K562 (cell line): ENCODE data around the gene FAM174C. TPM values are rescaled to one million over a fixed set of nuclear protein-coding genes. Genes with fewer than 3 reads are reported as not detected.

Source experiments
- ARNT ChIP-seq, 2 experiments: fragments of 450-650 bp; IDR thresholded peaks; 2 replicates each; pipeline ENCODE4 v1.6.1; 2016; ENCODE audit warnings: mild to moderate bottlenecking in 1 of 2
- EHMT2 ChIP-seq: fragments of 450-650 bp; IDR thresholded peaks from 2 replicates; pipeline ENCODE4 v1.6.1; 2018; ENCODE audit warnings: antibody characterized with exemption
- FOXA3 ChIP-seq, 2 experiments: fragments of 450-650 bp in 1 of 2; sonication (generic) in 1 of 2; formaldehyde crosslinking; IDR thresholded peaks in 1 of 2; conservative IDR thresholded peaks in 1 of 2; 2 replicates each; pipeline versions ENCODE4 v1.4.0 to v1.8.0; 2020 to 2022; ENCODE audit warnings: mild to moderate bottlenecking in 2 of 2, missing genetic modification reagents in 1 of 2
- GTF2E2 ChIP-seq: fragments of 200-800 bp; sonication (Bioruptor generic); IDR thresholded peaks from 2 replicates; pipeline ENCODE4 v1.6.1; 2016; ENCODE audit warnings: missing genetic modification characterization, missing compliant biosample characterization
- HIVEP1 ChIP-seq: fragments of 250-450 bp; sonication (Bioruptor Pico); IDR thresholded peaks from 2 replicates; pipeline ENCODE4 v1.4.0; 2020; ENCODE audit warnings: mild to moderate bottlenecking
- JUN ChIP-seq, 2 experiments: sonication (generic) in 1 of 2; formaldehyde crosslinking in 1 of 2; IDR thresholded peaks; 2 replicates each; pipeline versions ENCODE4 v1.6.1 to v1.8.0; 2012 to 2022; ENCODE audit warnings: borderline replicate concordance in 2 of 2, mild to moderate bottlenecking in 2 of 2, improper control_type of control experiment in 1 of 2, low read depth in 1 of 2, low read length in 1 of 2, missing genetic modification reagents in 1 of 2
- MAFG ChIP-seq: fragments of 450-650 bp; conservative IDR thresholded peaks from 2 replicates; pipeline ENCODE4 v1.6.1; 2016; ENCODE audit warnings: missing genetic modification characterization, missing compliant biosample characterization
- MBD2 ChIP-seq: sonication (generic); IDR thresholded peaks from 2 replicates; pipeline ENCODE4 v1.6.1; 2016; ENCODE audit warnings: low read depth, borderline replicate concordance
- MCM3 ChIP-seq: fragments of 450-650 bp; IDR thresholded peaks from 2 replicates; pipeline ENCODE4 v1.6.1; 2016
- NCOA1 ChIP-seq: fragments of 450-650 bp; IDR thresholded peaks from 2 replicates; pipeline ENCODE4 v1.6.1; 2016; ENCODE audit warnings: low read depth
- PCBP1 ChIP-seq: fragments of 200-400 bp; formaldehyde crosslinking; IDR thresholded peaks from 2 replicates; pipeline ENCODE4 v1.6.1; 2018; ENCODE audit warnings: mild to moderate bottlenecking, low read depth, low read length; ENCODE audit not compliant: poor library complexity, severe bottlenecking
- PHTF2 ChIP-seq: fragments of 250-450 bp; sonication (Bioruptor Pico); IDR thresholded peaks from 2 replicates; pipeline ENCODE4 v1.5.0; 2021; ENCODE audit warnings: mild to moderate bottlenecking
- RBM25 ChIP-seq: fragments of 200-400 bp; formaldehyde crosslinking; IDR thresholded peaks from 2 replicates; pipeline ENCODE4 v1.6.1; 2018; ENCODE audit warnings: low read length, low read depth, moderate library complexity; ENCODE audit not compliant: severe bottlenecking
- SIN3B ChIP-seq: fragments of 450-650 bp; IDR thresholded peaks from 2 replicates; pipeline ENCODE4 v1.6.1; 2017; ENCODE audit warnings: low read depth, mild to moderate bottlenecking, moderate library complexity
- SMAD4 ChIP-seq: fragments of 250-450 bp; sonication (Bioruptor Pico); conservative IDR thresholded peaks from 2 replicates; pipeline ENCODE4 v1.8.0; 2021; ENCODE audit warnings: inconsistent platforms, mild to moderate bottlenecking, moderate library complexity
- STAT5B ChIP-seq: fragments of 250-450 bp; sonication (Bioruptor Pico); IDR thresholded peaks from 2 replicates; pipeline ENCODE4 v1.8.0; 2021; ENCODE audit warnings: mild to moderate bottlenecking, inconsistent platforms
- SUPT5H ChIP-seq: fragments of 450-650 bp; IDR thresholded peaks from 2 replicates; pipeline ENCODE4 v1.6.1; 2016
- TRIM28 ChIP-seq: fragments of 450-650 bp; IDR thresholded peaks from 2 replicates; pipeline ENCODE4 v1.6.1; 2017
- ZC3H11A ChIP-seq: IDR thresholded peaks from 2 replicates; pipeline ENCODE4 v1.6.1; 2012; ENCODE audit warnings: low read depth, low read length, improper control_type of control experiment
- ZNF232 ChIP-seq: sonication (generic); formaldehyde crosslinking; IDR thresholded peaks from 2 replicates; pipeline ENCODE4 v1.8.0; 2022; ENCODE audit warnings: mild to moderate bottlenecking, missing genetic modification reagents
- ZNF316 ChIP-seq: fragments of 450-650 bp; IDR thresholded peaks from 2 replicates; pipeline ENCODE4 v1.6.1; 2016
- ZNF699 ChIP-seq: fragments of 250-450 bp; sonication (Bioruptor Pico); IDR thresholded peaks from 2 replicates; pipeline ENCODE4 v1.8.0; 2021; ENCODE audit warnings: mild to moderate bottlenecking, moderate library complexity; ENCODE audit not compliant: insufficient replicate concordance
- polyA plus RNA-seq, 8 experiments: library from polyadenylated mRNA; depleted of rRNA in 4 of 8; stranded (reverse) in 5 of 8; unstranded in 3 of 8; fragments of >200 nt; fragmentation: Nextera tagmentation in 2 of 8; fragmentation: Illumina TruSeq in 1 of 8; extraction: Ambion mirVana in 2 of 8; extraction: Trizol in 1 of 8; gene quantifications; 2 replicates each; pipeline versions ENCODE4 v1.2.1 to v1.2.3, GENCODE V29; 2011 to 2014; ENCODE audit warnings: inconsistent platforms in 1 of 8, missing spikeins in 1 of 8
- total RNA-seq, 7 experiments: library from RNA; depleted of rRNA in 6 of 7; stranded (reverse); fragments of >200 nt in 6 of 7; fragmentation: Illumina TruSeq in 2 of 7; extraction: Trizol in 2 of 7; gene quantifications; 2 replicates each; pipeline versions ENCODE4 v1.2.1 to v1.2.3, GENCODE V29; 2011 to 2021; ENCODE audit warnings: low replicate concordance in 1 of 7
- TF ChIP-seq, protein P1 (sequence below): sonication (generic); formaldehyde crosslinking; IDR thresholded peaks from 2 replicates; pipeline ENCODE4 v1.8.0; 2022; ENCODE audit warnings: mild to moderate bottlenecking, missing genetic modification reagents
- TF ChIP-seq, protein P2 (sequence below): fragments of 250-450 bp; sonication (Bioruptor Pico); IDR thresholded peaks from 2 replicates; pipeline ENCODE4 v1.8.0; 2021; ENCODE audit warnings: moderate library complexity, mild to moderate bottlenecking, inconsistent platforms
- TF ChIP-seq, protein P3 (sequence below): fragments of 450-650 bp; IDR thresholded peaks from 2 replicates; pipeline ENCODE4 v1.7.0; 2016; ENCODE audit warnings: borderline replicate concordance
- TF ChIP-seq, protein P4 (sequence below): fragments of 250-450 bp; sonication (Bioruptor Pico); IDR thresholded peaks from 2 replicates; pipeline ENCODE4 v1.8.0; 2022; ENCODE audit warnings: inconsistent platforms, mild to moderate bottlenecking, moderate library complexity, borderline replicate concordance

FAM174C gene
- total and polyA plus RNA-seq, 9 of the 15 experiments (the other 6 are each of a cell fraction or from before 2014, with no cell fraction given): 0.66 to 89.6 (median 20.3) TPM

DNA sequence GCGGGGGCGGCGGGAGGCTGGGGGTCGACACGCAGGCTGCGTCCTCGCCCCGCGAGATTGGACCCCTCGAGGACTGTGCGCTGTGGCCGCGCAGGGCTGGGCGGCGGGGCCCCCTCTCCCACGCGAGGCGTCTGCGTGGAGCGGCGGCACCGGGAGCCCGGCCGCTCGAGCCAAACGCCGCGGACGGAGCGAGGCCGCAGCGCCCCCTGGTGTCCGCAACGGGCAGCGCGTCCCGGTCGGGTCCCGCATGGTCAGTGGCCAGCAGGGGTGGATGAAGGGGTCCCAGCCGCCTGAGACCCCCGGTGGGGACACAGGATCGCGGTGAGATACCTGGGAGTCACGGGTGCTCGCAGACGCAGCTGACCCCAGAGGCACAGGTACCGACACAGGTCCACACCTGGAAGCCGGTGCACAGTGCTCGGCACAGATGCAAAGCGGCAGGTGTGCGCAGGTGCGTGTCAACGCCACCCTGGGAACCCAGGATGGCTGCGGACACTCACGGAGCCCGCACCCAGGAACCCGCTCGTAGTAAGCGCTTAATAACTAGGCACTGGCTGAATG lies 8.3 kb upstream of the FAM174C start (continued):
- TF ChIP-seq, protein P1, sequence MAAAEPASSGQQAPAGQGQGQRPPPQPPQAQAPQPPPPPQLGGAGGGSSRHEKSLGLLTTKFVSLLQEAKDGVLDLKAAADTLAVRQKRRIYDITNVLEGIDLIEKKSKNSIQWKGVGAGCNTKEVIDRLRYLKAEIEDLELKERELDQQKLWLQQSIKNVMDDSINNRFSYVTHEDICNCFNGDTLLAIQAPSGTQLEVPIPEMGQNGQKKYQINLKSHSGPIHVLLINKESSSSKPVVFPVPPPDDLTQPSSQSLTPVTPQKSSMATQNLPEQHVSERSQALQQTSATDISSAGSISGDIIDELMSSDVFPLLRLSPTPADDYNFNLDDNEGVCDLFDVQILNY: peak; percentile 78; the same call in 1 of the 2 replicates
- no peak for TF ChIP-seq ARNT (IDR thresholded peaks at IDR 0.05)
- TF ChIP-seq JUN (IDR thresholded peaks at IDR 0.05; ENCODE audit: borderline replicate concordance, low read depth, low read length): no peak
- TF ChIP-seq JUN (CRISPR knock-in tag; IDR thresholded peaks at IDR 0.05; ENCODE audit: borderline replicate concordance): no peak
- TF ChIP-seq, protein P2, sequence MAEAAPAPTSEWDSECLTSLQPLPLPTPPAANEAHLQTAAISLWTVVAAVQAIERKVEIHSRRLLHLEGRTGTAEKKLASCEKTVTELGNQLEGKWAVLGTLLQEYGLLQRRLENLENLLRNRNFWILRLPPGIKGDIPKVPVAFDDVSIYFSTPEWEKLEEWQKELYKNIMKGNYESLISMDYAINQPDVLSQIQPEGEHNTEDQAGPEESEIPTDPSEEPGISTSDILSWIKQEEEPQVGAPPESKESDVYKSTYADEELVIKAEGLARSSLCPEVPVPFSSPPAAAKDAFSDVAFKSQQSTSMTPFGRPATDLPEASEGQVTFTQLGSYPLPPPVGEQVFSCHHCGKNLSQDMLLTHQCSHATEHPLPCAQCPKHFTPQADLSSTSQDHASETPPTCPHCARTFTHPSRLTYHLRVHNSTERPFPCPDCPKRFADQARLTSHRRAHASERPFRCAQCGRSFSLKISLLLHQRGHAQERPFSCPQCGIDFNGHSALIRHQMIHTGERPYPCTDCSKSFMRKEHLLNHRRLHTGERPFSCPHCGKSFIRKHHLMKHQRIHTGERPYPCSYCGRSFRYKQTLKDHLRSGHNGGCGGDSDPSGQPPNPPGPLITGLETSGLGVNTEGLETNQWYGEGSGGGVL: no peak
- TF ChIP-seq HIVEP1: no peak
- TF ChIP-seq NCOA1: no peak
- TF ChIP-seq TRIM28: no peak
- TF ChIP-seq MCM3: no peak
- no peak for TF ChIP-seq STAT5B
- no peak for TF ChIP-seq MBD2
- no peak for TF ChIP-seq EHMT2
- TF ChIP-seq ZC3H11A: no peak
- no peak for TF ChIP-seq ZNF316
- TF ChIP-seq RBM25: peak; percentile 41
- TF ChIP-seq FOXA3 (CRISPR knock-in tag; conservative IDR thresholded peaks at IDR 0.05 in 1 of 2, IDR thresholded peaks at IDR 0.05 in 1 of 2): no peak; a peak in 1 of 4 replicates
- no peak for TF ChIP-seq PHTF2
- TF ChIP-seq ZNF699: no peak
- TF ChIP-seq SMAD4 (CRISPR knock-in tag): peak; percentile 90
- TF ChIP-seq, protein P3, sequence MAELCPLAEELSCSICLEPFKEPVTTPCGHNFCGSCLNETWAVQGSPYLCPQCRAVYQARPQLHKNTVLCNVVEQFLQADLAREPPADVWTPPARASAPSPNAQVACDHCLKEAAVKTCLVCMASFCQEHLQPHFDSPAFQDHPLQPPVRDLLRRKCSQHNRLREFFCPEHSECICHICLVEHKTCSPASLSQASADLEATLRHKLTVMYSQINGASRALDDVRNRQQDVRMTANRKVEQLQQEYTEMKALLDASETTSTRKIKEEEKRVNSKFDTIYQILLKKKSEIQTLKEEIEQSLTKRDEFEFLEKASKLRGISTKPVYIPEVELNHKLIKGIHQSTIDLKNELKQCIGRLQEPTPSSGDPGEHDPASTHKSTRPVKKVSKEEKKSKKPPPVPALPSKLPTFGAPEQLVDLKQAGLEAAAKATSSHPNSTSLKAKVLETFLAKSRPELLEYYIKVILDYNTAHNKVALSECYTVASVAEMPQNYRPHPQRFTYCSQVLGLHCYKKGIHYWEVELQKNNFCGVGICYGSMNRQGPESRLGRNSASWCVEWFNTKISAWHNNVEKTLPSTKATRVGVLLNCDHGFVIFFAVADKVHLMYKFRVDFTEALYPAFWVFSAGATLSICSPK: no peak
- no peak for TF ChIP-seq SUPT5H
- TF ChIP-seq SIN3B: peak; percentile 71; the same call in 1 of the 2 replicates
- no peak for TF ChIP-seq PCBP1
- no peak for TF ChIP-seq MAFG (tag)
- TF ChIP-seq, protein P4, sequence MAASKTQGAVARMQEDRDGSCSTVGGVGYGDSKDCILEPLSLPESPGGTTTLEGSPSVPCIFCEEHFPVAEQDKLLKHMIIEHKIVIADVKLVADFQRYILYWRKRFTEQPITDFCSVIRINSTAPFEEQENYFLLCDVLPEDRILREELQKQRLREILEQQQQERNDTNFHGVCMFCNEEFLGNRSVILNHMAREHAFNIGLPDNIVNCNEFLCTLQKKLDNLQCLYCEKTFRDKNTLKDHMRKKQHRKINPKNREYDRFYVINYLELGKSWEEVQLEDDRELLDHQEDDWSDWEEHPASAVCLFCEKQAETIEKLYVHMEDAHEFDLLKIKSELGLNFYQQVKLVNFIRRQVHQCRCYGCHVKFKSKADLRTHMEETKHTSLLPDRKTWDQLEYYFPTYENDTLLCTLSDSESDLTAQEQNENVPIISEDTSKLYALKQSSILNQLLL (CRISPR knock-in tag): no peak
- no peak for TF ChIP-seq ZNF232 (CRISPR knock-in tag)
- TF ChIP-seq GTF2E2 (tag): no peak
